T-helper 22 cell (primary cell): Measurements from ENCODE around the gene GPAT2.
"Not testable (repeated sequence)": the region's sequence is repeated elsewhere in the genome, so short reads cannot be mapped to it uniquely, and the experiment has no call there.

Experiments
- DNase-seq: peaks from one replicate; pipeline ENCODE4 v3.0.0-alpha.2; 2020; ENCODE audit warnings: low read depth

GPAT2 gene

GRCh38 chr2:96034792-96035191, at the start of gene GPAT2:
TSS of gene GPAT2 (minus strand) at chr2:96034916. CDS start at chr2:96032359, 2,557 bp downstream.
- DNase-seq: not testable (repeated sequence)

GRCh38 chr2:96083989-96084857, 49.5 kb upstream of the GPAT2 start:
- no peak for DNase-seq

- no peak for DNase-seq
Observed at GRCh38 chr2:96083064-96083939, 48.6 kb upstream of the GPAT2 start.

- no peak for DNase-seq
Observed at GRCh38 chr2:96082211-96083063, 47.7 kb upstream of the GPAT2 start.

- no peak for DNase-seq
Observed at GRCh38 chr2:96081042-96081441, 46.3 kb upstream of the GPAT2 start.

DNA sequence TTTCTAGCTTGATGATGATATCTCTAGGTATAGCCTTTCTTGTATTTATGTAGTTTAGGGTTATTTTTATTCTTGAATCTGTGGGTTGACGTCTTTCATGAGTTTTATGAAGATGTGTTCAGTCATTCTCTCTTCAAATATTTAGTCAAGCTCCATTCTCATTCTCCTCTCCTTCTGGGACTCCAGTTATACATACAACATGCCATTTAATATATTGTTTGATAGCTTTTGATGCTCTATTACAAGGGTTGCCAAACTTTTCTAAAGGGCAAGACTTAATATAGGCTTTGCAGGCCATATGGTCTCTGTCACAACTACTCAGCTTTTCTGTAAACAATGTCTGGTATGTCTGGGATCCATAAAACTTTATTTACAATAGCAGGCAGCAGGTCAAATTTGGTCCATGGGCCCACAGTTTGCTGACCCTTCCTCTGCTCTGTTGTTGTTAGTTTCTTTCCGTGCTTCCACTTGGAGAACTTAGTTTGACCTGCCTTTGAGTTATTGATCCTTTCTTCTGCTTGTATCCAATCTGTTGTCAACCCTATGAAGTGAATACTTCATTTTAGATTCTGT, 40.6 kb upstream of the GPAT2 start:
- no peak for DNase-seq

DNA sequence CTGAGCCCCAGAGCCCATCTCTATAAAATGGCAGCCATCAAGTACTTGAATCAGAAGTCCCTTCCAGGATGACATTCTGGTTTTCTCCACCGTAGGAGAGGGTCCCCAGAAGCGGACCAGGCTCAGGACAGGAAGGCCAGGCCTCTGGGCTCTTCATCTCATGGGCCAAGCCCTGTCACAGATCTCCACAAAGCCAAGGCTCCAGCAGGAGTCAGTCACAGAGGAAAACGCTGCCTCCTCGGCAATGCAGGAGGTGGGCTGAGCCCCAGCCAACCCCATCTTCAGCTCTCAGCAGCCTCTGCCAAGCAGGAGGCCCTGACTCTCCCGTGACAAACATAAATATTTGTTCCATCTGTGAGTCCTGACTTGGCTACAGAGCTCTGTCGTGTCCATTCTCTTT, 39.4 kb upstream of the GPAT2 start:
- no peak for DNase-seq

DNA sequence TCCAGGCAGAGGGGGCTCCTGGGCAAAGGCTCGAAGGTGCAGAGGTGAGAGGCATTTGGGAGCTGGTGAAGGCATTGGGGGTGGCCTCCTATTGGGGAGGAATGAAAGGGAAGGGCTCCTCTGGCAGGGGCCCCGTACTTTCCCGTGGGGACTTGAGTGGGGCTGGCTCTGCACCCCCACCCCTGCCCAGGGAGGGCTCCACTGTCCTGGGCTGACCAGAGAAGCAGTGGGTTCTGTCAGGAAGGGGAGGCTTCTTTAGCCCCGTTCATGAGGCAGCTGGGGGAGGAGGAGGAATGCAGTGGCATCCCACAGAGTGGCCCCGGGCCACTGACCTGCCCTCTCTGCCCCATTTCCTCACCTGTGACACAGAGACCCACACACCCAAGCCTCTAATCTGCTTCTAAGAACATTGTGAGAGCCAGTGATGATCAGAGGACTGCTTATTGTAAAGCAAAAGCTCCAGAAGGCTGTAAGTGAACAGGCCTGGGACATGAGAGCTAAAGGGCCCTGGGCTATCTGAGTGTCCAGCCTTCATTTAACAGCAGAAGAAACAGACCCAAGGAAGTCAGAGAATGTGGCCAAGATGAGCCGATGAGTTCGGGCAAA, 38.6 kb upstream of the GPAT2 start:
- DNase-seq: no peak

- DNase-seq: no peak
Observed at GRCh38 chr2:96072746-96073145, 38.0 kb upstream of the GPAT2 start.

- not testable (repeated sequence) for DNase-seq
Observed at GRCh38 chr2:96071977-96072491, 37.3 kb upstream of the GPAT2 start.

DNA sequence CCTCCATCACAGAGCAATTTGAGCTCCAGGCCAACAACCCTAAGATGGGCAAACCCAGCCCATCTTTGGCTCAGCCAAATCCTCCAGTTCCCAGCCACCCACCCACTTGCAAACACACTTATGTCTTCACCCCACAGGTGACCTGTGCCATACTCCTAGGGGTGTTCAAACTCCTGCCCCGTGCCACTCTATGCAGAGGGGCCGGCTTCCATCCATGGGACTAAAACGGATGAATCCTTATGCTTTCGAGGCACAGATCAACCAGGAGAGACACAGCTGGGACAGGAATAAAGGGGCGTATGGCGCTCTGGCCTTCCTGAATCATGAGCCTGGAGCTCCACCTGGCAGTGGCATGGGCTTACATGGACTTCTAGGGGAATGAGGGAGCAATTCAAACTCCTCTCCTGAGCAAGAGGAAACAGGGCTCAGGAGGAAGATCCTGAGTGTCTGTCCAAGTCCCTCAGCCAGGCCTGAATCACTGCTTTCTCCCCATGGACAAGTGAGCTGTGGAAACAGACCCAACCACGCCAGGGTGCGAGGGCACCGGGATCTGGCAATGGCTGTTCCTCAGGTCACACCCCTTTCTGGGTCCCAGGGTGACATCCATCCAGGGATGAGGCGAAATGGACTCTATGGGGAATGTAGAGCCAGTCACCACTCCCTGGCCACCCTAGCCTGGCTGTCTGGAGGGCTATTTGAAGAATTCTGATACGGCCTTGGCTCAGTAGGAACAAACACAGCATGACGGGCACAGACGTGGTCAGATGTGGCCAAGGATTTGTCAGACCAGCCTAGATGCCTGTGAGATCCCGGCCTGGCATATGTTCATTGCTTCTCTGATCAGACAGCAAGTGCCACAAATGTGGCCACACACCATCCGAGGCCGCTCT, 36.6 kb upstream of the GPAT2 start:
- DNase-seq: not testable (repeated sequence)

DNA sequence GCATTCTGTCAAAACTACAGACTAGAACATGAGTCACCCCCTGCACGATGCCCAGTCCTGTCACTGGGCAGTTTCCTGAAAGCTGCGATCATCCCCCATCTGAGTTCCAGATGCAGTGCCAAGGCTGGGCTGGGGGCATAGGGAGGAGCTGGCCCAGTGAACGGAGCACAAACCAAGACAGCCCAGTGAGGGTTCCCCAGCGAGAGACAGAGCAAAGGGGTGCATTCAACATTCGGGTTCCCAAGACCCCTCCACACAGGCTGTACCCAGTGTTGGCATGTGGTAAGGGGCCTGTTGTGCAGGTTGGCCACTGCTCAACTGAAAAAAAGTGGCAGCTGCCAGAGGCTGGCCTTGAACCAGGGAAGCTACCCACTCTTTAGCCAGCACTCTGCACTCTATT, 35.6 kb upstream of the GPAT2 start:
- DNase-seq: not testable (repeated sequence)

DNA sequence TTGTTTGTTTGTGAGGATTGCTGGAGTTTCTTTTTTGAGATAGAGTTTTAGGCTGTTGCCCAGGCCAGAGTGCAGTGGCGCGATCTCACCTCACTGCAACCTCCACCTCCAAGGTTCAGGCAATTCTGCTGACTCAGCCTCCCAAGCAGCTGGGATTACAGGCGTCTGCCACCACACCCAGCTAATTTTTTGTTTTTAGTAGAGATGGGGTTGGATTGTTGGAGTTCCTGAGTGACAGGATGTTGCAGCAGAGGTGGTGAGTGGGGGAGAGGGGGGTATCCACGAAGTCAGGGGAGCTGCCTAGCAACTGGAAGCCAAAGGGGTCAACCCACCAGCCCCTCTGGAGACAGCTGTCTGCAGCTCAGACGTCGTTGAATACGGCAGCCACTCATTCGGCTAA, 35.2 kb upstream of the GPAT2 start:
- not testable (repeated sequence) for DNase-seq

DNA sequence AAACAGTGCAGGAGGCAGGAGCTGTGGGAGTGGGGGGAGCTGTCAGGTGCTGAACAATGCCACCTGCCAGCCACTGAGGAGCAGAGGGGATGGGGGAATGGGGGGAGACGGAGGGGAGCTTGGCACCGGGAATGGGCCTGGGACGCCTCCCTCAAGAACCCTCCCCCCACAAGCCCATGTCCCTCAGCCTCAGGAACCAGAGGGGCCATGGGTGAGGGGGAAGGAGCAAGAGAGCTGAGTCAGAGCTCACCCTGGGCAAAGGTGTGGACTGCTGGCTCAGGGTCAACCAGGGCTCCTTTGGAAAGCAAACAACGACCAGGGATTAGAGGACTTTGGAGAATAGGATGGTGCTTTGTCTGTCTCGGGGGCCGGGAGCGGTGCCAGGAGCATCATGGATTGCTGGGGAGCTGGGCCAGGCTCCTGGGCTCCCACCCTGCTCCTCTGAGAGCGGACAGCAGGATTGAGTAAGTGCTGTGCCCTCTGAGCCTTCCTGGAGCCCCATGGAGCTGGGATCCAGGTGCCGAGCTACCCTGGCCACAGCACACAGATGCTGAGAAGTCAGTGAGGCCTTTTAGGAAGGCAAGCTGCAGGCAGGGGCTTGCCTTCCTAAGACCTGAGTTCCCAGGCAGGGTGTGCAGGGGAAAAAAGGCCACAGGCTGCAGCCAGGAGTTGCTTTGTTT, 33.3 kb upstream of the GPAT2 start:
- not testable (repeated sequence) for DNase-seq

DNA sequence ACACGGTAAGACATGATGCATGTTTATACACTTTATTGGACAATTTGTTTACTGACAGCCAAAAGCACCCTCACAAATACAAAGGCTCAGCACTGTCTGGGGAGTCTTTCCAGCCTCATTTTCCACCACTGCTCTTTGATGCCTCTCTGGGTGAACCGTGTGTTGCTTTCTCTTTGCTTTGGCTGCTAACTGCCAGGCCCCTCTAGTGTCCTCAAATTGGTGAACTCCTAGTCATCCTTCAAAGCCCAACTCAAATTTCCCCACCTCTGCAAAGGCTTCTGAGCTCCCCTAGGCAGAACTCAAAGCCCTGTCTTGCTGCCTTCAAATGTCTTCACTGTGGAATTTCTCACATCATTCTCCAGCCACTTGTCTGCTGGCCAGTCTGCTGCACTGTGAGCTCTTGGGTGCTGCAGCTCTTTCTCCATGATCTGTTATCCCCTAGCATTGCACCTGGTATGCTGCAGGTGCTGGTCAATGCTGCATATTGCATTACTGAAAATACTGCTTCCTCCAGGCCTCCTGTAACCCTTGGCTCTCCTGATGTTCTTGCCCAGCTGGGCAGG, 32.5 kb upstream of the GPAT2 start:
- not testable (repeated sequence) for DNase-seq

- not testable (repeated sequence) for DNase-seq
Observed at GRCh38 chr2:96066511-96066910, 31.8 kb upstream of the GPAT2 start.

- not testable (repeated sequence) for DNase-seq
Observed at GRCh38 chr2:96065954-96066353, 31.2 kb upstream of the GPAT2 start.

GRCh38 chr2:96065381-96065930, 30.7 kb upstream of the GPAT2 start:
- DNase-seq: no peak

DNA sequence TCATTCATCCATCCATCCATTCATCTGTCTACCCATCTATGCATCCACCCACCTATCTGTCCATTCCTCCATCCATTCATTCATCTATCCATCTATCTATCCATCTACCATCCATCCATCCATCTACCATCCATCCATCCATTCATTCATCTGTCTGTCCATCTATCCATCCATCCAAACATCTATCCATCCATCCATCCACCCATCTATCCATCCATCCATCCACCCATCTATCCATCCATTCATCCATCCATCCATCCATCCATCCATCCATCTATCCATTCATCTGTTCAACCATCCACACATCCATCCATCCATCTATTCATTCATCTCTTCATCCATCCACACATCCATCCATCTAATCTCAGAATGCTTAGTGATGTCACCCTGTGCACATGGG, 30.0 kb upstream of the GPAT2 start:
- DNase-seq: not testable (repeated sequence)
